Esophagus muscularis mucosa (tissue), 3 donors: ENCODE results near the gene ZNF474.

ENCODE experiments used
- CTCF ChIP-seq, 3 experiments: fragments of 200-600 bp in 2 of 3; fragments of 450-650 bp in 1 of 3; sonication (generic) in 2 of 3; IDR thresholded peaks; one replicate each; pipeline ENCODE4 v1.5.1; 2017 to 2019; ENCODE audit warnings: antibody characterized with exemption in 3 of 3, mild to moderate bottlenecking in 2 of 3, moderate library complexity in 1 of 3
- POLR2A ChIP-seq: fragments of 450-650 bp; IDR thresholded peaks from one replicate; pipeline ENCODE4 v1.6.1; 2017; ENCODE audit warnings: antibody characterized with exemption, moderate library complexity, mild to moderate bottlenecking, low read depth

DNA sequence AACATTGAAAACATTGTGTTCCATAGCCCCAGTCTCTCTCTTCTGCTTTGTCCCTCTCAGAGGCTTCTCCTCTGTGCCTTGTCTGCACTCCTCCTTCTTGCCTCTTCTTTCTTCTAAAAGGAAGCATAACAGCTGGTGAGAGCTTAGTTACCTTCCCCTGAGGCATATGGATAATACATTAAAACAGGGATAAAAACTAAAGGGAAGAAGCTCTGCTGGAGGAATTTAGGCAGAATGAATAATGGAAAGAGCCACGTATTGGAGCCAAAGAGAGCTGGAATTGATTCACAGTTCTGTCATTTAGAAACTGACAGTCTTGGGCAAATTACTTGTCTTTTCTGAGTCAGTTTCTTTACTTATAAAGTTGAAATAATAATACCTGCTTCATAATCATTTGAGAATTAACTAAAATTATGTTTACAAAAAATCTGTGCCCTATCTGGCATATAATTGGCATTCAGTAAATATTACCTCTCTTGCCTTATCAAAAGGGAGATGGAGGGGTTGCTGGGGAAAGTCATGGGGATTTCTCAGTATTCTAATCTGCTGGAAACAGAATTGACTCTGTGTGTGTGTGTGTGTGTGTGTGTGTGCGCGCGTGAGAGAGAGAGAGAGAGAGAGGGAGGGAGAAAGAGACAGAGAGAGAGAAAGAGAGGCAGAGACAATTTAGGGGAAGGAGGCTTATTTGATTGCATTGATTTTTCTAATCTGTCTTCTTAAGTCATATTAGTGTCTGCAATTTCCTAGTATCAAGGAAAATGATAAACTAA lies 20.2 kb downstream of the ZNF474 start:
- TF ChIP-seq CTCF (IDR thresholded peaks at IDR 0.05), result no peak
- TF ChIP-seq POLR2A, result no peak
